Mesangial cell (primary cell): Measurements from ENCODE around the gene TRIM64C. TPM values are rescaled to one million over a fixed set of nuclear protein-coding genes. Genes with fewer than 3 reads are reported as not detected.

Experiments
- total RNA-seq: library from RNA; depleted of rRNA; stranded (reverse); fragments of >200 nt; gene quantifications from 2 replicates; pipeline ENCODE4 v1.2.3, GENCODE V29; 2015

TRIM64C gene
- total RNA-seq, result not detected in 2 replicates

GRCh38 chr11:49059012-49059411 is at the start of gene TRIM64C:
TSS of gene TRIM64C (minus strand) at chr11:49059112. CDS start at chr11:49059112, 0 bp downstream.

GRCh38 chr11:49028523-49028922 is 30.4 kb downstream of the TRIM64C start, which contains the start of gene TRIM49B:
TSS of gene TRIM49B (plus strand) at chr11:49028823. CDS start at chr11:49031600, 2,777 bp downstream.

Other genes starting within 250 kb of the TRIM64C start
- not detected in 2 replicates for gene TRIM51G, start 75.2 kb downstream of the TRIM64C start, total RNA-seq
- gene TRIM49B, start 30.3 kb downstream of the TRIM64C start, total RNA-seq, result not detected in 2 replicates
- gene FOLH1, start 149.5 kb upstream of the TRIM64C start, total RNA-seq, result not detected in 2 replicates